Measurements from ENCODE around the gene SCN4B. TPM values are rescaled to one million over a fixed set of nuclear protein-coding genes. Genes with fewer than 3 reads are reported as not detected.

SCN4B gene, protein sequence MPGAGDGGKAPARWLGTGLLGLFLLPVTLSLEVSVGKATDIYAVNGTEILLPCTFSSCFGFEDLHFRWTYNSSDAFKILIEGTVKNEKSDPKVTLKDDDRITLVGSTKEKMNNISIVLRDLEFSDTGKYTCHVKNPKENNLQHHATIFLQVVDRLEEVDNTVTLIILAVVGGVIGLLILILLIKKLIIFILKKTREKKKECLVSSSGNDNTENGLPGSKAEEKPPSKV
- total RNA-seq (2.4 TPM), polyA plus RNA-seq (ENCODE audit: insufficient read depth in 1 of 8, insufficient read length in 8 of 8, low replicate concordance in 1 of 8) (1 to 10 TPM; 2.8 to 5.1 (median 4.1) TPM)
- long read RNA-seq, donor 1, result 0 reads
- long read RNA-seq, donor 2, result 0 reads
- long read RNA-seq, donor 3, result 0 reads
- long read RNA-seq, donor 4, full-length matches to known transcripts, result 2 of 2 reads
- long read RNA-seq, donor 4, partial matches to known transcripts, result 0 of 2 reads
- long read RNA-seq, donor 4, other reads (novel, unspliced or antisense), result 0 of 2 reads
- long read RNA-seq, donor 5, full-length matches to known transcripts, result 2 of 2 reads
- long read RNA-seq, donor 5, partial matches to known transcripts, result 0 of 2 reads
- long read RNA-seq, donor 5, other reads (novel, unspliced or antisense), result 0 of 2 reads
- long read RNA-seq, donor 6, full-length matches to known transcripts, result 1 of 1 reads
- long read RNA-seq, donor 6, partial matches to known transcripts, result 0 of 1 reads
- long read RNA-seq, donor 6, other reads (novel, unspliced or antisense), result 0 of 1 reads
- long read RNA-seq, donor 7, result 0 reads
- long read RNA-seq, donor 8, full-length matches to known transcripts, result 2 of 2 reads
- long read RNA-seq, donor 8, partial matches to known transcripts, result 0 of 2 reads
- long read RNA-seq, donor 8, other reads (novel, unspliced or antisense), result 0 of 2 reads
- long read RNA-seq, donor 9, full-length matches to known transcripts, result 1 of 1 reads
- long read RNA-seq, donor 9, partial matches to known transcripts, result 0 of 1 reads
- long read RNA-seq, donor 9, other reads (novel, unspliced or antisense), result 0 of 1 reads
- long read RNA-seq, donor 10, full-length matches to known transcripts, result 1 of 1 reads
- long read RNA-seq, donor 10, partial matches to known transcripts, result 0 of 1 reads
- long read RNA-seq, donor 10, other reads (novel, unspliced or antisense), result 0 of 1 reads
- long read RNA-seq, donor 11, full-length matches to known transcripts, result 2 of 2 reads
- long read RNA-seq, donor 11, partial matches to known transcripts, result 0 of 2 reads
- long read RNA-seq, donor 11, other reads (novel, unspliced or antisense), result 0 of 2 reads

DNA sequence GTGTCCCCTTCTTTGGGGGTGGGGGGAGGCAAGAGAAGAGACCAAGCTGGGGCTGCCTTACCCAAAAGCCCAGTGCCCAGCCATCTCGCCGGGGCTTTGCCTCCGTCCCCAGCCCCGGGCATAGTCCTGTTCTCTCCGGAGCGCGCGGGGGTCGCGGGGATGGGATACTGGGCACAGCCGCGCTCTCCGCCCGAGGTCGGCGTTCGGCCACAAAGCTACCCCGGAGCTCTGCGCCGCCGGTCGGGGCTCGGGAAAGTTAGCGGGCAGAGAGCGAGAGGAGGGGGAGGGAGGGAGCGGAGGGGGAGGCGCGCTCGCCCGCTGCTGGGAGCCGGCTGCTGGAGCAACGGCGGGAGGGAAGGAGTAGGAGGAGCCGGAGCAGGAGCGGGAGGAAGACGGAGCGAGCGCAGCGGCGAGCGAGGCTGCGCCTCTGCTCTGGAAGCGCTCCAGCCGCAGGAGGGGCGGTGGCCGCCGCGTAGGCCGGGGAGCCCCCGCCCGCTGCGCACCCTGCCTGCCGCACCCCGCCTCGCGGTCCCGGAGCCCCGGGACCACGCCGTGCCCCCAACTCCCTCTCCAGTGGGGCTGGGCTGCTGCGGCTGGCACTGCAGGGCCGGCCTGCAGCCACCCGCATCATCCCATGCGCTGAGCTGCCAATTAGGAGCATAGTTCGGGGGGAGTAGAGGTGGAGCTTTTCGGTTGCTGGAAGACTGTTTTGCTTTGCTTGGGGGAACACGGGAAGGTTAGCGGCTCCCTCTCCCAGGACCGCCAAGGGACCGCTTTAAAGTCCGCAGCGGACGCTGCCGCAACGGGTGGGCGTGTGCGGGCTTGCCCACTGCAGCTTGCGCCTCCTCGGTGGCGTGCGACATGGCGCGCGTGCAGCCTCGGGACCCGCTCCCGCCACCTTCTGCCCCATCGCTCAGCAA lies at the start of gene SCN4B:
Gene SCN4B, minus strand, starts transcription at position 272 of the 920 bp plus-strand sequence. Its CDS starts 150 bp downstream, at position 122.
- H3K36me3 ChIP-seq (ENCODE audit: control insufficient read depth, insufficient read depth, low read length), result no peaks in the 10 kb centered on the region
- no peak within 1 kb of the TSS for H3K27ac ChIP-seq (ENCODE audit: low read length)
- peak; percentile 87 for DNase-seq
- no peaks in the 10 kb centered on the region for H3K9me3 ChIP-seq (replicated peaks; ENCODE audit: control insufficient read depth, low read depth, low read length)
- peaks cover 89% of the 10 kb centered on the region for H3K27me3 ChIP-seq (ENCODE audit: control insufficient read depth, insufficient read depth, low read length)
- peaks cover 20% of the 10 kb centered on the region for H3K4me1 ChIP-seq (ENCODE audit: control insufficient read depth, insufficient read depth, low read length)
- WGBS (ENCODE audit: insufficient coverage), result under 1% methylated on average over 82 of the region's 88 CpGs
- peak within 1 kb of the TSS; percentile 49 for H3K4me3 ChIP-seq (ENCODE audit: low read length)

DNA sequence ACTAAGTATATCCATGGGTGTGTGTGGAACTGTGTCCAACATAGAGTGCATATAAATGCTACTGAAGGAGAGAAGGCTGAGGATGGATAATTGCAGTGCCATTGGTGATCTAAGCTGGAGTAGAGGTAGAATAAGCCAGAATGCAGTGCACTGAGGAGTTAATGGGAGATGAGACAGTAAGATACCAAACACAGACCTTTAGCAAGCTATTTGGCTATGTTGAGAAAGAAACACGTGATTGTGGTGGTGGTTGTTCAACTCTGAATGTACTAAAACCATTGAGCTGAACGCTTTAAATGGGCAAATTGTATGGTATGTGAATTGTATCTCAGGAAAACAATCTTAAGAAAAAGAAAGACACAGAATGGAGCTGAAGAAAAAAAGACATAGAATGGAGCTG lies 49.3 kb upstream of the SCN4B start:
- Histone ChIP-seq H3K9me3 (replicated peaks; ENCODE audit: control insufficient read depth, low read depth, low read length) (no peaks in the 10 kb centered on the region), H3K36me3 (ENCODE audit: control insufficient read depth, insufficient read depth, low read length) (no peaks in the 10 kb centered on the region), H3K27me3 (ENCODE audit: control insufficient read depth, insufficient read depth, low read length) (peaks cover 6% of the 10 kb centered on the region), H3K27ac (ENCODE audit: low read length) (no peak overlapping the region), H3K4me3 (ENCODE audit: low read length) (no peak overlapping the region), H3K4me1 (ENCODE audit: control insufficient read depth, insufficient read depth, low read length) (no peaks in the 10 kb centered on the region)
- DNase-seq, result no peak
- WGBS (ENCODE audit: insufficient coverage), result 95% methylated on average over 2 of the region's 2 CpGs

DNA sequence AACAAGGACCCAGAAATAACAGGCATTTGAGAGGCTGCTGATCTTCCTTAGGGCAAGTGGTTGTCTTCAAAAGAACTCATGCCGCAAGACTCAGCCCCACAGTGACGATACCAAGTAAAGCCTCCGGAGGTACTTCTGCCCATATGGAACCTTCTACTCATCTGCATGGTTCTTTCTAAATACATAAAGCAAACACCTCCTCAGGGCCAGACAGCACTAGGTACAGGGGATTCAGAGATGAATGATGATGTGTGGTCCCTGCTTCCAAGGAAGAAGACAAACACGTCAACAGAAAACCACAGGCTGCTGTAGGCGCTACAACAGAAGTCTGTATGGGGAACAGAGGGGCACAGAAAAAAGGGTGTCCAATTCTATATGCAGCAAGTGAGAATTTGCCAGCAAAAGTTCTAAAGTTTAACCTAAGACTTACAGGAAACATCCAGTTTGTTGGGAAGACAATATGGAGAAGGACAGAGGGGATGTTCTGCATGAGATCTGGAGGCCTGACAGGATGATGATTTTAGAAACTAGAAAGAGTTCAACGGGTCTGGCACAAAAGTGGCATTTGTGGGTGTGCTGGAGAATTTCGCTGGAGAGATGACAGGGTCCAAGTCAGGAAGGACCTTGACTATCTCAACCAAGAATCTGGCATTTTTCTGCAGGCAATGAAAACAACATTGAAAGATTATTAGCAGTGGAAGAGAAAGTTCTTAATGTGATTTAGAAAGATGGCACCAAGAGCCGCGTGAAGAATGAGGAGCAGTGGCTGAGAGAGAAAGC lies 48.5 kb upstream of the SCN4B start:
- WGBS (ENCODE audit: insufficient coverage), result 83% methylated on average over 8 of the region's 9 CpGs
- Histone ChIP-seq H3K27me3 (ENCODE audit: control insufficient read depth, insufficient read depth, low read length) (peaks cover 6% of the 10 kb centered on the region), H3K4me1 (ENCODE audit: control insufficient read depth, insufficient read depth, low read length) (no peaks in the 10 kb centered on the region), H3K9me3 (replicated peaks; ENCODE audit: control insufficient read depth, low read depth, low read length) (no peaks in the 10 kb centered on the region), H3K27ac (ENCODE audit: low read length) (no peak overlapping the region), H3K4me3 (ENCODE audit: low read length) (no peak overlapping the region), H3K36me3 (ENCODE audit: control insufficient read depth, insufficient read depth, low read length) (no peaks in the 10 kb centered on the region)
- DNase-seq, result no peak

- Histone ChIP-seq H3K9me3 (replicated peaks; ENCODE audit: control insufficient read depth, low read depth, low read length) (no peaks in the 10 kb centered on the region), H3K27ac (ENCODE audit: low read length) (no peak overlapping the region), H3K36me3 (ENCODE audit: control insufficient read depth, insufficient read depth, low read length) (no peaks in the 10 kb centered on the region), H3K27me3 (ENCODE audit: control insufficient read depth, insufficient read depth, low read length) (peaks cover 3% of the 10 kb centered on the region), H3K4me1 (ENCODE audit: control insufficient read depth, insufficient read depth, low read length) (peaks cover 1% of the 10 kb centered on the region), H3K4me3 (ENCODE audit: low read length) (no peak overlapping the region)
- WGBS (ENCODE audit: insufficient coverage), result 80% methylated on average over 1 of the region's 5 CpGs
- no peak for DNase-seq
Measured at GRCh38 chr11:118200497-118200896, 47.9 kb upstream of the SCN4B start.

DNA sequence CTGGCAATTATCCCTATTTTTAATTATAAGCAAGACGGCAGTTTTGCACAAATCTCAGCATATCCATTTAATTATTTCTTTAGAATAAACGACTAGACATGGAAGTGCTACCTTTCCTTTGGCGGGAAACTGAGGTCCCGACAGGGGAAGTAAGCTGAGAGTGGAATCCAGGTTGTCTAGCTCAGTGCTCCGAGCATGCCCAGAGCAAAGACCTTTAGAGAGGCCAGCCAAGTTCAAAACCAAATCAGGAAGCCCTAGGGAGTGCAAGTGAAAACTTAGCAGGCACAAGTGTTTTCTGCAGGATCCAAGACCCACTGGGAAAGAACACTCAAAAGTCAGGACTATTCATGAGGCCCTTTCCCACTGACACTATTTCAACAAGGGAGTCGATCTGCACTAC lies 46.5 kb upstream of the SCN4B start:
- H3K36me3 ChIP-seq (ENCODE audit: control insufficient read depth, insufficient read depth, low read length), result no peaks in the 10 kb centered on the region
- H3K9me3 ChIP-seq (replicated peaks; ENCODE audit: control insufficient read depth, low read depth, low read length), result no peaks in the 10 kb centered on the region
- H3K4me3 ChIP-seq (ENCODE audit: low read length), result no peak overlapping the region
- H3K27ac ChIP-seq (ENCODE audit: low read length), result no peak overlapping the region
- peaks cover 3% of the 10 kb centered on the region for H3K27me3 ChIP-seq (ENCODE audit: control insufficient read depth, insufficient read depth, low read length)
- DNase-seq, result no peak
- peaks cover 13% of the 10 kb centered on the region for H3K4me1 ChIP-seq (ENCODE audit: control insufficient read depth, insufficient read depth, low read length)
- WGBS (ENCODE audit: insufficient coverage), result 65% methylated on average over 4 of the region's 6 CpGs

DNA sequence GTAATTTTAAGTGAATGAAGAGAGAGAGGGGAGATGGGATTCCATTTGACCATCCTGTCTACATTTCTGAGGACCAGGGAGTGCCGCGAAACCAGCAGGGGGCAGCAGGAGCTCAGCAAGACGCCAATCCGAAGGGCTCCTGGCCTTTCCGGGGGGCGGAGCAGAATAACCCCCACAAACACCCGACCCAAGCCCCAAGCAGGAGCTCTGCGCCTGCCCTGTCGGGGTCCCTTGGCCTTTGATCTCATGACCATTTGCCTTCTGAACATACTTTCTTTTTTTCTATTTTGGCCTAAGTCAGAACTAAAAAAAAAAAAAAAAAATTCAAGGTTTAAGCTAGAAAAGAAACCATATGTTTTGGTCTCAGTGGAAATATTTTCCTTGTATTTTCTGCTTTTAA lies 45.7 kb upstream of the SCN4B start:
- no peaks in the 10 kb centered on the region for H3K9me3 ChIP-seq (replicated peaks; ENCODE audit: control insufficient read depth, low read depth, low read length)
- no peaks in the 10 kb centered on the region for H3K36me3 ChIP-seq (ENCODE audit: control insufficient read depth, insufficient read depth, low read length)
- H3K27ac ChIP-seq (ENCODE audit: low read length), result no peak overlapping the region
- WGBS (ENCODE audit: insufficient coverage), result 3% methylated on average over 6 of the region's 9 CpGs
- no peak overlapping the region for H3K4me3 ChIP-seq (ENCODE audit: low read length)
- H3K4me1 ChIP-seq (ENCODE audit: control insufficient read depth, insufficient read depth, low read length), result peaks cover 17% of the 10 kb centered on the region
- H3K27me3 ChIP-seq (ENCODE audit: control insufficient read depth, insufficient read depth, low read length), result peaks cover 3% of the 10 kb centered on the region
- peak; percentile 80 for DNase-seq

- H3K9me3 ChIP-seq (replicated peaks; ENCODE audit: control insufficient read depth, low read depth, low read length), result no peaks in the 10 kb centered on the region
- no peaks in the 10 kb centered on the region for H3K36me3 ChIP-seq (ENCODE audit: control insufficient read depth, insufficient read depth, low read length)
- H3K27ac ChIP-seq (ENCODE audit: low read length), result peak overlapping the region; percentile 74
- peaks cover 3% of the 10 kb centered on the region for H3K27me3 ChIP-seq (ENCODE audit: control insufficient read depth, insufficient read depth, low read length)
- peak; percentile 83 for DNase-seq
- 11% methylated on average over 3 of the region's 10 CpGs for WGBS (ENCODE audit: insufficient coverage)
- peaks cover 17% of the 10 kb centered on the region for H3K4me1 ChIP-seq (ENCODE audit: control insufficient read depth, insufficient read depth, low read length)
- H3K4me3 ChIP-seq (ENCODE audit: low read length), result no peak overlapping the region
Measured at GRCh38 chr11:118194835-118195627, 42.4 kb upstream of the SCN4B start.

DNA sequence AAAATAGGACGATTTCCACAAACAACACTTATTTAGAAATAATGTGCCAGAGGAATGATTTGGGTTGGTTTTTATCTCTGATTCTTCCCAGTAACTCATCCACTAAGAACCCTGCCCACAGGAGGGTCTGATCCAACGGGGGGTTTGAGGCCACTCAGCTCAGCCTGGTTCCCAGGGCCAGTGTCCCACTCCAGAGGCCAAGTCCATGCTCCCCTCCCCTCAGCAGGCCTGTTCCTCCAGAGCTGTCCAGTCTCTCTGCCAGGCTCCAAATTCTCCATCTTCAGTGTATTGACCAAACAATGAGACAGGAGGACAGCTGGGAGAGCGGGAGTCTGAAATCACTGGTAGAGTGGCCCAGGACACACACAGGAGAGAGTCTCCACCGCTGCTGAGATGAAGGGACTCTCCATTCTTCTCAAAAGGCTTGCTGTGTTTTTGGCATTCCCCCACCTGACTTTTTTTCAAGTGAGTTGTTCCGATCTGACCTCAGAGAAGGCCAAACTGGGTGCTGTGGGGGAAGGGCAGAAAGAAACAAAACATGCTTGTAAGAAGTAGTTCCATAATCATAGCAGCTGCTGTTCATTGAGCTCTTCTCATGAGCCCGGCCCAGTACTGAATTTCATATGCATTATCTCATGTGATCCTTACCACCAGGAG lies 41.4 kb upstream of the SCN4B start:
- peaks cover 3% of the 10 kb centered on the region for H3K27me3 ChIP-seq (ENCODE audit: control insufficient read depth, insufficient read depth, low read length)
- DNase-seq, result no peak
- peak overlapping the region; percentile 48 for H3K27ac ChIP-seq (ENCODE audit: low read length)
- H3K4me3 ChIP-seq (ENCODE audit: low read length), result no peak overlapping the region
- WGBS (ENCODE audit: insufficient coverage), result 60% methylated on average over 2 of the region's 6 CpGs
- H3K36me3 ChIP-seq (ENCODE audit: control insufficient read depth, insufficient read depth, low read length), result no peaks in the 10 kb centered on the region
- H3K4me1 ChIP-seq (ENCODE audit: control insufficient read depth, insufficient read depth, low read length), result peaks cover 17% of the 10 kb centered on the region
- no peaks in the 10 kb centered on the region for H3K9me3 ChIP-seq (replicated peaks; ENCODE audit: control insufficient read depth, low read depth, low read length)
